ENCODE data around the gene SPINT1.

The SPINT1 gene

DNA sequence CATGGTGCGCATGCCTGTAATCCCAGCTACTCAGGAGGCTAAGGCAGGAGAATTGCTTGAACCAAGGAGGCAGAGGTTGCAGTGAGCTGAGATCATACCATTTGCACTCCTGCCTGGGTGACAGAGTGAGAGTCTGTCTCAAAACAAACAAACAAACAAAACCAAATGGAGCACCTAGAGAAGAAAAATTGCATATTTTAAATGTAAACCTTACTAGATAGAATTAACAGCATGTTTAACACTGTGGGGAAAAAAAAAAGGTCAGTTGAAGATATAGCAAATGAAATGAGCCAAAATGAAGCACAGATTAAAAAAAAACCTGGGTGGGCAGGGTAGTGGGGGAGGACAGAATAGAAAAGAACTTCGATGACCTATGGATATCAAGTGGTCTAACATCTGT, 22.7 kb upstream of the SPINT1 start:
- TF ChIP-seq, protein P1, sequence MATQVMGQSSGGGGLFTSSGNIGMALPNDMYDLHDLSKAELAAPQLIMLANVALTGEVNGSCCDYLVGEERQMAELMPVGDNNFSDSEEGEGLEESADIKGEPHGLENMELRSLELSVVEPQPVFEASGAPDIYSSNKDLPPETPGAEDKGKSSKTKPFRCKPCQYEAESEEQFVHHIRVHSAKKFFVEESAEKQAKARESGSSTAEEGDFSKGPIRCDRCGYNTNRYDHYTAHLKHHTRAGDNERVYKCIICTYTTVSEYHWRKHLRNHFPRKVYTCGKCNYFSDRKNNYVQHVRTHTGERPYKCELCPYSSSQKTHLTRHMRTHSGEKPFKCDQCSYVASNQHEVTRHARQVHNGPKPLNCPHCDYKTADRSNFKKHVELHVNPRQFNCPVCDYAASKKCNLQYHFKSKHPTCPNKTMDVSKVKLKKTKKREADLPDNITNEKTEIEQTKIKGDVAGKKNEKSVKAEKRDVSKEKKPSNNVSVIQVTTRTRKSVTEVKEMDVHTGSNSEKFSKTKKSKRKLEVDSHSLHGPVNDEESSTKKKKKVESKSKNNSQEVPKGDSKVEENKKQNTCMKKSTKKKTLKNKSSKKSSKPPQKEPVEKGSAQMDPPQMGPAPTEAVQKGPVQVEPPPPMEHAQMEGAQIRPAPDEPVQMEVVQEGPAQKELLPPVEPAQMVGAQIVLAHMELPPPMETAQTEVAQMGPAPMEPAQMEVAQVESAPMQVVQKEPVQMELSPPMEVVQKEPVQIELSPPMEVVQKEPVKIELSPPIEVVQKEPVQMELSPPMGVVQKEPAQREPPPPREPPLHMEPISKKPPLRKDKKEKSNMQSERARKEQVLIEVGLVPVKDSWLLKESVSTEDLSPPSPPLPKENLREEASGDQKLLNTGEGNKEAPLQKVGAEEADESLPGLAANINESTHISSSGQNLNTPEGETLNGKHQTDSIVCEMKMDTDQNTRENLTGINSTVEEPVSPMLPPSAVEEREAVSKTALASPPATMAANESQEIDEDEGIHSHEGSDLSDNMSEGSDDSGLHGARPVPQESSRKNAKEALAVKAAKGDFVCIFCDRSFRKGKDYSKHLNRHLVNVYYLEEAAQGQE (IDR thresholded peaks at IDR 0.05; ENCODE audit: low read depth): no peak
- TF ChIP-seq, protein P2, sequence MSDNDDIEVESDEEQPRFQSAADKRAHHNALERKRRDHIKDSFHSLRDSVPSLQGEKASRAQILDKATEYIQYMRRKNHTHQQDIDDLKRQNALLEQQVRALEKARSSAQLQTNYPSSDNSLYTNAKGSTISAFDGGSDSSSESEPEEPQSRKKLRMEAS (IDR thresholded peaks at IDR 0.05): no peak
- TF ChIP-seq, protein P3, sequence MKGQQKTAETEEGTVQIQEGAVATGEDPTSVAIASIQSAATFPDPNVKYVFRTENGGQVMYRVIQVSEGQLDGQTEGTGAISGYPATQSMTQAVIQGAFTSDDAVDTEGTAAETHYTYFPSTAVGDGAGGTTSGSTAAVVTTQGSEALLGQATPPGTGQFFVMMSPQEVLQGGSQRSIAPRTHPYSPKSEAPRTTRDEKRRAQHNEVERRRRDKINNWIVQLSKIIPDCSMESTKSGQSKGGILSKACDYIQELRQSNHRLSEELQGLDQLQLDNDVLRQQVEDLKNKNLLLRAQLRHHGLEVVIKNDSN (IDR thresholded peaks at IDR 0.05): no peak
- TF ChIP-seq CEBPB (IDR thresholded peaks at IDR 0.05) (no peak), TEAD4 (IDR thresholded peaks at IDR 0.05) (no peak), NFIC (IDR thresholded peaks at IDR 0.05) (no peak), RAD21 (IDR thresholded peaks at IDR 0.05; ENCODE audit: low read depth) (no peak), FOXM1 (IDR thresholded peaks at IDR 0.05; ENCODE audit: borderline replicate concordance, low read depth) (no peak), TAF1 (IDR thresholded peaks at IDR 0.05; ENCODE audit: low read depth) (no peak), ZBTB7A (IDR thresholded peaks at IDR 0.05; ENCODE audit: low read depth) (no peak), YY1 (IDR thresholded peaks at IDR 0.05; ENCODE audit: low read depth) (no peak), TCF12 (IDR thresholded peaks at IDR 0.05; ENCODE audit: low read depth) (no peak), EP300 (IDR thresholded peaks at IDR 0.05; ENCODE audit: borderline replicate concordance) (no peak), EGR1 (IDR thresholded peaks at IDR 0.05) (no peak)

DNA sequence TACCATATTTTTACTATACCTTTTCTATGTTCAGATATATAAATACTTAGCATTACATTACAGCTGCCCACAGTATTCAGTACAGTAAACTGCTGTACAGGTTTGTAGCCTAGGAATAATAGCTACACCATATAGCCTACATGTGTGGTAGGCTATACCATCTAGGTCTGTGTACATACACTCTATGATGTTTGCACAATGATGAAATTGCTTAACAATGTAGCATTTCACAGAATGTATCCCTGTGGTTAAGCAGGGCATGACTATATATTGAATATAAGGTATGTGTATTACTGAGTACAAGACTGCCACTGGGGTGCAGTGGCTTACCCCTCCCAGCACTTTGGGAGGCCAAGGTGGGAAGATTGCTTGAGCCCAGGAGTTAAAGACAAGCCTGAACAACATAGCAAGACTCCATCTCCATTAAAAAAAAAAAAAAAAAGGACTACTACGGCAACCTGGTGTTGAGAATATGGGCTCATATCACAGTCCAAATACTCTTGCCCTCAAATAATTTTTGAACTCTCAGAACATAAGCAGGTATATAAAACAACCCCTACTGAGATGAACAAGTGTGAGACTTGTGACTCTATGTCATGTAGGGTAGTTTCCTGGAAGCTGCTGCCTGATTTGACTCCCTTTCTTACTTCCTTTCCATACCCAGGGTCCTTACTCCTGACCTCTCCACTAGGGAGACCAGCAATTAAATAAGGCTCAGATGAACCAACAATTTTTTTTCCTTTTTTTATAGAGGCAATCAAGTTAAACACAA, 20.1 kb upstream of the SPINT1 start:
- no peak for TF ChIP-seq CREB1 (IDR thresholded peaks at IDR 0.05; ENCODE audit: low read depth)

DNA sequence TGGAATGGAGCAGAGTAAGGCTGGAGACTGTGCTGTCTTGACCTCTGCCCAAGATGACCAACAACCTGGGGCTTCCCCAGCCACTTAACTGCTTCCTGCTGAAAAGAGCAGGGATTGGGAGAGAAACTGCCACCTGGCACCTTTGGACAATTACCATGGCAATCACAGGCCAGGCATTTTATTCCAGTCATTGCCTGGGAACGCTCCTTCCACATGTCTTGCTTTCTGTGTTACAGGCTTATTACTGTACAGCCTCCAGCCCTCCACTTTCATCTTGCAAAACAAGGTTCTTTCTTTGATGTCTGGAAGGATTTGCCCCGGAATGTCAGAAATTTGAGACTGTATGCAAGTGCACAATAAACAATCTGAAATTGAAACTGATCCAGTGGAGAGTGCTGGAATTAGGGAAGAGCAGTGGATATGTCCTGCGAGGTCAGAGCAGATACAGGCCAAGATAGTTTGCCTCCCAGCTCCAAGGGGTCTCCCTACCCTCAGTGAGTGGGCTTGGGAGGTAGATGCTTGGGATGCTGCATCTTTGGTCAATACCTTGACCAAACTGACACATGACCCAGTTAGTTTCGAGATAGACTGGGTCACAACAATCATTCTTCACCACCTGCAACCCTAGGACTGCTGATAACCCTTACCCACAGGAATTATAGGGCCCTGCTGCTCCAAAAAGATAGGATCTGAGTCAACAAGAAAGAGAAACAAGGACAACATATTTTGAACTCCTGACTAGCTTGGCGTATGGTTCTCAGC, 18.0 kb upstream of the SPINT1 start:
- TF ChIP-seq TEAD4 (IDR thresholded peaks at IDR 0.05): peak; percentile 61
- TF ChIP-seq CREB1 (IDR thresholded peaks at IDR 0.05; ENCODE audit: low read depth): no peak

DNA sequence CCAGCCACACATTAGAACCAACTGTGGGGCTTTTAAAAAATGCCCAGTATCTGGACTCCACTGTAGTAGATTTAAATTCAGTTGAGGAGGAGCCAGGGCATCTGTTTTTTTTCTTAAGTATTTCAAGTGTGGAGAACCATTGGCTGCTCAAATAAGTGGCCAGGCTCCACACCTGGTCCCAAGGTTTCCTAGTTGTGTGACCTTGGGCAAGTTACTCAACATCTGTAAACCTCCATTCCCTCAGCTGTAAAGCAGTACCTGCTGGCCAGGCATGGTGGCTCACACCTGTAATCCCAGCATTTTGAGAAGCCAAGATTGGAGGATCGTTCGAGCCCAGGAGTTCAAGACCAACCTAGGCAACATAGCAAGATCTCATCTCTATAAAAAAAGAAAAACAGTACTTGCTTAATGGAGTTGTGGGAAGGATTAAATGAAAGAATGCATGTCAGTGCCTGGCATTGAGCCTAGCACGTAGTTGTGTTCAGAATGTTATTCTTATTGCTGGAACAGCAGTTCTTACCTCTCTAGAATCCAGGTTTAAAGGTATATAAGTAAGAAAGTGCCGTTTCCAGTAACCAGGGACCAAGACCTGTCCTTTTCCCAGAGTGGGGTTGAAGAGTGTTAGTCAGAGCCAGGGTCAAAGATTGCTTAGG, 17.3 kb upstream of the SPINT1 start:
- TF ChIP-seq, protein P2 (IDR thresholded peaks at IDR 0.05): no peak
- TF ChIP-seq EGR1 (IDR thresholded peaks at IDR 0.05): no peak
- TF ChIP-seq TCF12 (IDR thresholded peaks at IDR 0.05; ENCODE audit: low read depth): no peak
- no peak for TF ChIP-seq ZBTB7A (IDR thresholded peaks at IDR 0.05; ENCODE audit: low read depth)
- TF ChIP-seq TEAD4 (IDR thresholded peaks at IDR 0.05): no peak
- no peak for TF ChIP-seq TAF1 (IDR thresholded peaks at IDR 0.05; ENCODE audit: low read depth)
- no peak for TF ChIP-seq NFIC (IDR thresholded peaks at IDR 0.05)
- TF ChIP-seq CEBPB (IDR thresholded peaks at IDR 0.05): no peak

DNA sequence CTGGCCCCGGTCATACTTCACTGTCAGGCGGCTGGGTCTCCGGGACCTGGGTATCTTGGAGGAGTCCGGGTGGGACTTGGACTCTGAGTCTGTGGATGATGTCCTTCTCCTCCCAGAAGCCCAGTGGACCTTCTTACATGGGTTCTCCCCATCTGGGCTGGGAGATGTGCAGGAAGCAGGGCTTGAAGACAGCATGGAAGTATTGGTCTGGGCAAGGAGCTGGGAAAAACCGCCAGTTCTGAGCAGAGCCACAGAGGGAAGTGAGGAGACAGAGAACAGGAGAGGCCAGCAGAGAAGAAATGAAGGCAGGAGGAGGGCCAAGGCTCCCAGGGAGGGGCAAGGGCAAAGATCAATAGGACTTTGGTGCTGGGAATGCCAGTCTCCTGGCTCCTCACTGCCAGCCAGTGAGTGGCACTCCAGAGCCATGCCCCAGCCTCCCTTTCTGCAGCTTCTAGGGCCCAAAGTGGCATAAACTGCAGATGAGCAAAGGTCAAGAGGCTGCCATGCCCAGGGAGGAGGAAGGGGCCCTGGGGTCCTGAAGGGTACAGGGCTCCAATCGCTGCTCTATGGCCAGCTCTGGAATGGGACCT, 15.3 kb upstream of the SPINT1 start, which contains the start of gene PPP1R14D:
PPP1R14D (minus strand) TSS at position 262 of the 590 bp plus-strand sequence; CDS start at position 195, 67 bp downstream.
- no peak for TF ChIP-seq NFIC (IDR thresholded peaks at IDR 0.05)
- TF ChIP-seq CEBPB (IDR thresholded peaks at IDR 0.05): no peak
- no peak for TF ChIP-seq TEAD4 (IDR thresholded peaks at IDR 0.05)
- no peak for TF ChIP-seq TAF1 (IDR thresholded peaks at IDR 0.05; ENCODE audit: low read depth)
- TF ChIP-seq, protein P1 (IDR thresholded peaks at IDR 0.05; ENCODE audit: low read depth): no peak
- no peak for TF ChIP-seq ZBTB7A (IDR thresholded peaks at IDR 0.05; ENCODE audit: low read depth)
- TF ChIP-seq EP300 (IDR thresholded peaks at IDR 0.05; ENCODE audit: borderline replicate concordance): no peak
- TF ChIP-seq, protein P3 (IDR thresholded peaks at IDR 0.05): no peak
- no peak for TF ChIP-seq CREB1 (IDR thresholded peaks at IDR 0.05; ENCODE audit: low read depth)

Measured in Ishikawa (cell line).